SK-N-SH treated with all-trans-retinoic acid at 6 μM for 48 hours (cell line): Measurements from ENCODE around the gene TBX10.

Experiments
- ATAC-seq: fragments of 200-7000 bp; cut with Tn5 transposase; 3 replicates; pipeline ENCODE4 v1.9.1; 2020; ENCODE audit warnings: mild to moderate bottlenecking, moderate library complexity
- ARNTL ChIP-seq: fragments of 450-650 bp; formaldehyde crosslinking; IDR thresholded peaks from 2 replicates; pipeline ENCODE4 v1.5.0; 2020; ENCODE audit warnings: low read depth, mild to moderate bottlenecking, moderate library complexity, borderline replicate concordance
- BACH2 ChIP-seq: fragments of 250-450 bp; sonication (Bioruptor Pico); IDR thresholded peaks from 2 replicates; pipeline ENCODE4 v1.9.0; 2021; ENCODE audit warnings: mild to moderate bottlenecking, borderline replicate concordance
- CREB5 ChIP-seq: fragments of 250-450 bp; sonication (Bioruptor Pico); IDR thresholded peaks from 2 replicates; pipeline ENCODE4 v1.5.1; 2020; ENCODE audit warnings: low read depth, mild to moderate bottlenecking, moderate library complexity
- CSRNP3 ChIP-seq: fragments of 250-450 bp; sonication (Bioruptor Pico); IDR thresholded peaks from 2 replicates; pipeline ENCODE4 v1.5.1; 2021; ENCODE audit warnings: mild to moderate bottlenecking, moderate library complexity
- ESRRG ChIP-seq: fragments of 250-450 bp; sonication (Bioruptor Pico); IDR thresholded peaks from 2 replicates; pipeline ENCODE4 v1.6.1; 2021; ENCODE audit warnings: mild to moderate bottlenecking
- OSR1 ChIP-seq: fragments of 250-450 bp; sonication (Bioruptor Pico); IDR thresholded peaks from 2 replicates; pipeline ENCODE4 v1.8.0; 2022; ENCODE audit warnings: moderate library complexity, mild to moderate bottlenecking, inconsistent platforms
- PPARA ChIP-seq: fragments of 250-450 bp; sonication (Bioruptor Pico); IDR thresholded peaks from 2 replicates; pipeline ENCODE4 v1.5.0; 2020; ENCODE audit warnings: mild to moderate bottlenecking, borderline replicate concordance
- SNAI2 ChIP-seq: fragments of 250-450 bp; sonication (Bioruptor Pico); IDR thresholded peaks from 2 replicates; pipeline ENCODE4 v1.5.0; 2020; ENCODE audit warnings: mild to moderate bottlenecking, moderate library complexity
- TCF4 ChIP-seq: fragments of 250-450 bp; sonication (Bioruptor Pico); IDR thresholded peaks from 2 replicates; pipeline ENCODE4 v1.8.0; 2021; ENCODE audit warnings: mild to moderate bottlenecking, moderate library complexity, borderline replicate concordance
- TOX ChIP-seq: fragments of 250-450 bp; sonication (Bioruptor Pico); IDR thresholded peaks from 2 replicates; pipeline ENCODE4 v1.8.0; 2021; ENCODE audit warnings: mild to moderate bottlenecking, moderate library complexity, borderline replicate concordance
- ZC3H10 ChIP-seq: fragments of 250-450 bp; sonication (Bioruptor Pico); IDR thresholded peaks from 2 replicates; pipeline ENCODE4 v1.5.1; 2021; ENCODE audit warnings: mild to moderate bottlenecking, moderate library complexity
- ZFP3 ChIP-seq: fragments of 250-450 bp; sonication (Bioruptor Pico); IDR thresholded peaks from 2 replicates; pipeline ENCODE4 v1.5.0; 2020; ENCODE audit warnings: mild to moderate bottlenecking, moderate library complexity
- ZNF565 ChIP-seq: fragments of 450-650 bp; formaldehyde crosslinking; conservative IDR thresholded peaks from 2 replicates; pipeline ENCODE4 v1.5.0; 2020; ENCODE audit warnings: low read depth, mild to moderate bottlenecking, moderate library complexity
- ZNF70 ChIP-seq: fragments of 450-650 bp; formaldehyde crosslinking; IDR thresholded peaks from 2 replicates; pipeline ENCODE4 v1.5.0; 2020; ENCODE audit warnings: mild to moderate bottlenecking, moderate library complexity
- TF ChIP-seq, protein P1 (sequence below): fragments of 250-450 bp; sonication (Bioruptor Pico); IDR thresholded peaks from 2 replicates; pipeline ENCODE4 v1.5.0; 2020; ENCODE audit warnings: mild to moderate bottlenecking, moderate library complexity
- TF ChIP-seq, protein P2 (sequence below): fragments of 250-450 bp; sonication (Bioruptor Pico); IDR thresholded peaks from 2 replicates; pipeline ENCODE4 v1.8.0; 2020; ENCODE audit warnings: mild to moderate bottlenecking, moderate library complexity, borderline replicate concordance

TBX10 gene

DNA sequence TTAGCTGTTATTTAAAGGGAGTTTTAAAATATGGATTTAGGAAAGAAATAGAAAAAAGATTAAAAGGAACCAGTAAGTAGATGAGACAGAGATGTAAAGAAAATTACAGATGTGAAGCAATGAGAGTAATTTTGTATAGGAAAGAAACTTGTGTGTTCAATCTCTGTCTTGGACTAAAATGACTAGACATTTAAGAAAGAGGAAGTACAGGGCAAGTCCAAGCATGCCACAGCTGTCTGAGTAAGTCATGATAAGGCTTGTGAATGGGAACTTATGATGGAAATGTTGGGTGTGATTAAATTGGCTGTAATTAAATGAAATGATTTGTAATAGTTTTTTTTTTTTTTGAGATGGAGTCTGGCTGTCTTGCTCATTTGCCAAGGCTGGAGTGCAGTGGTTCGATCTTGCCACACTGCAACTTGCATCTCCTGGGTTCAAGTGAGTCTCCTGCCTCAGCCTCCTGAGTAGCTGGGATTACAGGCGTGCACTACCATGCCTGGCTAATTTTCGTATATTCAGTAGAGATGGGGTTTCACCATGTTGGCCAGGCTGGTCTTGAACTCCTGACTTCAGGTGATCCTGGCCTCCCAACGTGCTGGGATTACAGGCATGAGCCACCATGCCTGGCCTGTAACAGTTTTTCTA lies 16.8 kb upstream of the TBX10 start:
- TF ChIP-seq ARNTL (CRISPR knock-in tag) (no peak), TOX (CRISPR knock-in tag) (no peak), ZNF565 (CRISPR knock-in tag) (no peak), ESRRG (CRISPR knock-in tag) (no peak), ZFP3 (CRISPR knock-in tag) (no peak), SNAI2 (CRISPR knock-in tag) (no peak), ZNF70 (CRISPR knock-in tag) (no peak), PPARA (CRISPR knock-in tag) (no peak), CREB5 (CRISPR knock-in tag) (no peak), ZC3H10 (CRISPR knock-in tag) (no peak)
- TF ChIP-seq, protein P1, sequence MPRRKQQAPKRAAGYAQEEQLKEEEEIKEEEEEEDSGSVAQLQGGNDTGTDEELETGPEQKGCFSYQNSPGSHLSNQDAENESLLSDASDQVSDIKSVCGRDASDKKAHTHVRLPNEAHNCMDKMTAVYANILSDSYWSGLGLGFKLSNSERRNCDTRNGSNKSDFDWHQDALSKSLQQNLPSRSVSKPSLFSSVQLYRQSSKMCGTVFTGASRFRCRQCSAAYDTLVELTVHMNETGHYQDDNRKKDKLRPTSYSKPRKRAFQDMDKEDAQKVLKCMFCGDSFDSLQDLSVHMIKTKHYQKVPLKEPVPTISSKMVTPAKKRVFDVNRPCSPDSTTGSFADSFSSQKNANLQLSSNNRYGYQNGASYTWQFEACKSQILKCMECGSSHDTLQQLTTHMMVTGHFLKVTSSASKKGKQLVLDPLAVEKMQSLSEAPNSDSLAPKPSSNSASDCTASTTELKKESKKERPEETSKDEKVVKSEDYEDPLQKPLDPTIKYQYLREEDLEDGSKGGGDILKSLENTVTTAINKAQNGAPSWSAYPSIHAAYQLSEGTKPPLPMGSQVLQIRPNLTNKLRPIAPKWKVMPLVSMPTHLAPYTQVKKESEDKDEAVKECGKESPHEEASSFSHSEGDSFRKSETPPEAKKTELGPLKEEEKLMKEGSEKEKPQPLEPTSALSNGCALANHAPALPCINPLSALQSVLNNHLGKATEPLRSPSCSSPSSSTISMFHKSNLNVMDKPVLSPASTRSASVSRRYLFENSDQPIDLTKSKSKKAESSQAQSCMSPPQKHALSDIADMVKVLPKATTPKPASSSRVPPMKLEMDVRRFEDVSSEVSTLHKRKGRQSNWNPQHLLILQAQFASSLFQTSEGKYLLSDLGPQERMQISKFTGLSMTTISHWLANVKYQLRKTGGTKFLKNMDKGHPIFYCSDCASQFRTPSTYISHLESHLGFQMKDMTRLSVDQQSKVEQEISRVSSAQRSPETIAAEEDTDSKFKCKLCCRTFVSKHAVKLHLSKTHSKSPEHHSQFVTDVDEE (CRISPR knock-in tag) = no peak
- TF ChIP-seq, protein P2, sequence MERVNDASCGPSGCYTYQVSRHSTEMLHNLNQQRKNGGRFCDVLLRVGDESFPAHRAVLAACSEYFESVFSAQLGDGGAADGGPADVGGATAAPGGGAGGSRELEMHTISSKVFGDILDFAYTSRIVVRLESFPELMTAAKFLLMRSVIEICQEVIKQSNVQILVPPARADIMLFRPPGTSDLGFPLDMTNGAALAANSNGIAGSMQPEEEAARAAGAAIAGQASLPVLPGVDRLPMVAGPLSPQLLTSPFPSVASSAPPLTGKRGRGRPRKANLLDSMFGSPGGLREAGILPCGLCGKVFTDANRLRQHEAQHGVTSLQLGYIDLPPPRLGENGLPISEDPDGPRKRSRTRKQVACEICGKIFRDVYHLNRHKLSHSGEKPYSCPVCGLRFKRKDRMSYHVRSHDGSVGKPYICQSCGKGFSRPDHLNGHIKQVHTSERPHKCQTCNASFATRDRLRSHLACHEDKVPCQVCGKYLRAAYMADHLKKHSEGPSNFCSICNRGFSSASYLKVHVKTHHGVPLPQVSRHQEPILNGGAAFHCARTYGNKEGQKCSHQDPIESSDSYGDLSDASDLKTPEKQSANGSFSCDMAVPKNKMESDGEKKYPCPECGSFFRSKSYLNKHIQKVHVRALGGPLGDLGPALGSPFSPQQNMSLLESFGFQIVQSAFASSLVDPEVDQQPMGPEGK (CRISPR knock-in tag) = no peak
- TF ChIP-seq, all 23 proteins: peak for 0
- ATAC-seq = no peak

- no peak for TF ChIP-seq TCF4
- no peak for TF ChIP-seq ZC3H10 (CRISPR knock-in tag)
- TF ChIP-seq BACH2 (CRISPR knock-in tag) = no peak
- no peak for TF ChIP-seq SNAI2 (CRISPR knock-in tag)
- TF ChIP-seq, protein P2 (CRISPR knock-in tag) = no peak
- no peak for TF ChIP-seq ARNTL (CRISPR knock-in tag)
- TF ChIP-seq CSRNP3 = no peak
- TF ChIP-seq ZNF565 (CRISPR knock-in tag) = no peak
- TF ChIP-seq ZFP3 (CRISPR knock-in tag) = no peak
- TF ChIP-seq, protein P1 (CRISPR knock-in tag) = no peak
- no peak for TF ChIP-seq OSR1
- ATAC-seq = no peak
Measured at GRCh38 chr11:67654225-67654624, 14.7 kb upstream of the TBX10 start.
